EH (cell line): Measurements from ENCODE around the gene NPAS3.
A peak's percentile ranks its signal among the peaks of the same experiment; 100 is the strongest.

Source experiments
- DNase-seq: peaks from one replicate; pipeline ENCODE4 v3.0.0-alpha.2; 2015; ENCODE audit warnings: low read depth

NPAS3 gene

DNA sequence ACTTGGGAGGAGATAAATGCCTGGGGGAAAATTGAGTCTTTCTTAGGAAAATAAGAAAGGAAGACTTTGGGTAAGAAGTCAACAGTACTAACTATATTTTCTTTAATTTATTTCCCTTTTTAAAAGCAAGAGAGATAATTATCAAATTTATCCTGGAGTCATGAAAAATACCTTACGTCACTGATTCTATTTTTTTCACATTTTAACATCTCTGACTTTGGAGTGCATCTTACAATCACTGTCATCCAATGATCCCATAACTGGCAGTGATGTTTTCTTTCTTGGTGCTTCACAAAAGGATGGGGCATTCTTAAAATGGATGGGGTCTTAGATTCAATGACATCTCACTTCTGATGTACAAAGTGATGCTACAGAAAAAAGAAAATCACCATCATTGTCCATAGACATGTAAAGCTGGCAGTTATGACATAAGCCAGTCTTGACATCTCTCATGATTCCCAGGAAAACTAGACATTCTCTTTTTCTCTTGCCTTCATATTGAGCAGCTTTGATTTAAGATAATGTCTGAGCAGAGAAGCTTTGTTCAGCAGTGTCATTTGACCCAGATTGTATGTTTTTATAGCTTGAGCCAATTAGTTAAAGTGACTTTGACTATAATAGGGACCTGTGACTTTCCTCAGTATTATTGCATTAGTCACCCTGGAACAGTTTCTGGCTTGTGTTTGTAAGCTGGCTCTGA is 776.0 kb downstream of the NPAS3 start:
- DNase-seq, result peak; percentile 79

- no peak for DNase-seq
Observed at GRCh38 chr14:33715227-33715528, 776.5 kb downstream of the NPAS3 start.

DNA sequence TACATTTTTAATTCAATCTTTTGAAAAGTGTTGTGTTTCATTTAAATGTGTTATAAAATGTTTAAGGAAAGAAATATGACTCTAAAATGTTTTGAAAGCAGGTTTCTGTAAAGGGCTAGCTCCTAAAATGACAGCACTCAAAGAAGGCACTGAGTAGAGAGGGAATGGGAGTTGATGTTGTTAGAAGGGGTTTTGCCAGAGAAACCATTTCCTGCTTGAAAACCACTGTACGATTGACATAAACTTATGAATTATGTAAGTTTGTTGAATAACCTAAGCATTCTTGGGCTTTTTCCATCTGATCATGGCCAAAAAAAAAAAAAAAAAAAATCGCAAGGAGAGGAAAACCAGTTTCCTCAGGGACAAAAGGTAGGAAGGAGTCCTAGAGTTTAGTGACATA is 778.2 kb downstream of the NPAS3 start:
- peak; percentile 26 for DNase-seq

DNA sequence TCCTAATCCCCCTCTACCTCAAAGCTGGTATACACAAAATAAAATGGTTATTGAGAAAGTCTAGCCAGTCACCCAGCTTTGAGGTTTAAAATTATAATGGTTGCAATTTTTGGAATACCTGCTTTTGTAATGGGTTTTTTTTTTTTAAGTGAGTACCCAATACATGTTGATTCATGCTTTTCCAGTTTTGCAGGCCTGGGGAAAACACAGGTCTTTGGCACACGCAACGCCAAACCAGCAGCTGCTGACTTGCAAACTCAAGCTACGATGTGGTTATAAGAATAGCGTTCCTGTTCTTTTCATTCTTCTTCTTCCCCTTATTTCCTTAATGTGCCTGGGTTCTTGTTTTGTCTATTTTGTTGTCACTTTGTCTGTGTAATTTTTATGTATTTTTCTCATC is 779.2 kb downstream of the NPAS3 start:
- no peak for DNase-seq

DNA sequence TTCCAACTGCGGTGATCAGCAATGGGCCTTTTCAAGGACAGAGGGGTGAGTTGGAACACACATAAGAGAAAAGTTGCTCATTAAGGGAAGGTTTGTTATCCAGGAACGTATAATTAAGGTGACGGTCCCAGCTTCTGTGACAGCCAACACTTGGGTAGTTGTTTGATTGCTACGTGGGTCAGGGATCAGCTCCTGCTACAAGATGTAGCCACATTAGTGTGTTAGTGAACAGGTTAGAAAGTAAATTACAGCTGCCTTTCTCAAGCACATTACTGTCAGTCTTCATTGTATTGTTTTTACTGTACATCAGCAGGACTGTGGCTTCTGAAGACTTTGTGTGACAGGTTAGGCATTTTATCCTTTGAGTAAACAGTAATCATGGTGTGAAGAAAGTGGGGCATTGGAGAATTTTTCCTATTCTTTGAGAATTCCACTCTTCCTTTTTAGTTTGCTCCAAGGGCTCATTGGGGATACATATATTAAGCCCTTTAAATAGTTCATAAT is 781.7 kb downstream of the NPAS3 start:
- DNase-seq, result no peak

GRCh38 chr14:33726685-33727084 is 788.0 kb downstream of the NPAS3 start:
- peak; percentile 22 for DNase-seq

- DNase-seq, result no peak
Observed at GRCh38 chr14:33727606-33728005, 788.9 kb downstream of the NPAS3 start.

- no peak for DNase-seq
Observed at GRCh38 chr14:33728010-33728498, 789.4 kb downstream of the NPAS3 start.

GRCh38 chr14:33730156-33730555 is 791.5 kb downstream of the NPAS3 start:
- no peak for DNase-seq

DNA sequence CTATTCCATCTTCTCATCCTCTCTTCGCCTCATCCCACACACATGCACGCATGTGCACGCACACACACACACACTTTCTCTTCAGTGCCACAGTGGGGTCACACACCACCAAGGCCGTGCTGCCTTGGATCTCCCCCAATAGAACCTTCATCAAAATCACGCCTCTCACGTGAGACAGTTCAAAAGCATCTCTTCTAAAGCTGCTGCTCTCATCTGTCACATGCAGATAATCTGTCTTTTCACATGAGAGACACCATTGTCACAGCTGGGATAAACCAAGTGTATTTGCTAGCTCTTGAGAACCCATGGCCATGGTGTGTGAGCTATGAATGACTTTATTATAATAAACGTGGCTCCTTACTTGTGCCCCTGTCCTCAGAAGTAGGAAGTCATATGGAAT is 793.5 kb downstream of the NPAS3 start:
- no peak for DNase-seq

DNA sequence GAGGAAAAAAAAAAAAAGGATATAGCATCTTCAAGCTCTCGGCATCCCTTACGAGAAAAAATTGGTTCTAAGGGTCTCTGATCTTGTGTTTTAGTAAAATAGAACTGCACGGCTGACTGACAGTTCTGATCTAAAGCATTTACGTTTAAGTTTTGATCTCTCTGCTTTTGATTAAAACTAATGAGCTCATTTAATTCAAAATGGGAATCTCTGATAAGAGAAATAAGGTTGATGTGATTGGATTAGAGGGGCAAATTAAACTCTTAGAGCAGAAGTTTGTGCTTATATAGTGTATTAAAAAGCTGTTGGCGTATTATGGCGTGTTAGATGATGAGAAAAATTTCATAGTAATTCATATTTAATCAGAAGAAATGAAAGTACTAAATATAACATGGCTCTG is 794.6 kb downstream of the NPAS3 start:
- no peak for DNase-seq

DNA sequence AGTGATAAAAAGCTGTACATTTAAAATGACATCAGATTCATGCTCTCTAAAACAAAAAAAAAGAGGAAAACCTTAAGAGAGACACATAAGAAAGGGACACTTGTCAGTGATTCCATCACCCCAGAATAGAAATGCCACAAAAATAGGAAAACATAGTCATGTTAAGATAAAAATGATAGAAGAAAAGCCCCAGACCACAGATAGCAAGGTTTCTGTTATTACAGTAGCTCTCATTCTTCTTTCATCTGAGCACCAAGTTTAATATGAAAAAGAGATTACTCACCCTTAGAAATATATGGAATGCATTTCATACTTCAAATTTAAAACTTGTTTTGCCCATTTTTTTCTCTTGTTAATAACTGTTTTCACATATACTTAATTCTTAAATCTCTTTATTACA is 795.0 kb downstream of the NPAS3 start:
- no peak for DNase-seq

GRCh38 chr14:33734387-33734786 is 795.7 kb downstream of the NPAS3 start:
- no peak for DNase-seq

DNA sequence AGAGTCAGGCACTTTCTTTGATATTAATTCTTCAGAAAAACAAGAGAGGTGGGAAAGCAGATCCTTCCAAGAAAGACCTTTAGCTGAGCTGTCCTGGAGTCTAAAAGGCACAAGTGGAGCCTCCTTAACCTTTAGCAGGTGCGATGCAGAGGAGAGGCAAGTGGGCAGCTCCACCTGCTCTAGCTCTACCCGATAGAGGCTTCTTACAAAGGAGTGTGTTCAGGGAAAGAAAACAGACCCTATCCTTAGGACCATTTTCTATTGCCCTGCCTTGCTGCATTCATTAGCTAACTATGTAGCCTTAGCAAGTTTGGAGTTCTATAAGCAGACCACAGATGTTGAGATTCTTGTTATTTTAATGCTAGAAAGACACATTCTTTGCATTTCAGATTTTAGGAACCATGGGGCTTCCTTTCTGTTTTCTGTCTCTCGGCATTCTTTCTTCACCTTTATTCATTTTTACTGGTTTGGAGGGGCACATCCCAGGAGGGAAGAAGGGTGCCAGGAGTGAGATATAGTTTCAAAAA is 797.7 kb downstream of the NPAS3 start:
- DNase-seq, result no peak

- DNase-seq, result no peak
Observed at GRCh38 chr14:33736979-33737378, 798.3 kb downstream of the NPAS3 start.

GRCh38 chr14:33737446-33737845 is 798.8 kb downstream of the NPAS3 start:
- DNase-seq, result peak; percentile 94

GRCh38 chr14:33738029-33738428 is 799.4 kb downstream of the NPAS3 start:
- no peak for DNase-seq

DNA sequence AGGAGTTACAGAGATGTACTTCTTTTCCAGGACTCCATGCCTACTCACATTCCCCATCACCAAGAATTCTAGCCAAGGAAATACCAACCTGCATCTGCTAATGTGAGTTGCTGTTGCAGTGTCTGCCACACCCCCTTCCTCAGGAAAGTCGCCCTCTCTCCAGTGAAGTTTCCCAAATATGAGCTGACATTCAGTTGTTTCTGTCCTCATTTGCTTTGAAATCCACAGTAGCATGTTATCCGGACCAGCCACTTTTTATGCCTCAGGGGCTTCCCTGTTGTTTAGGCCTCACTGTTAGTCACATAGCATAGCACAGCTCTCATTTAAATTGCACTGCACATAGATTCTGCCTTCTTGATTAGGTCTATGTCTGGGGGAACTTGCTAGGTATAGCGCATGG is 799.8 kb downstream of the NPAS3 start:
- peak; percentile 32 for DNase-seq

DNA sequence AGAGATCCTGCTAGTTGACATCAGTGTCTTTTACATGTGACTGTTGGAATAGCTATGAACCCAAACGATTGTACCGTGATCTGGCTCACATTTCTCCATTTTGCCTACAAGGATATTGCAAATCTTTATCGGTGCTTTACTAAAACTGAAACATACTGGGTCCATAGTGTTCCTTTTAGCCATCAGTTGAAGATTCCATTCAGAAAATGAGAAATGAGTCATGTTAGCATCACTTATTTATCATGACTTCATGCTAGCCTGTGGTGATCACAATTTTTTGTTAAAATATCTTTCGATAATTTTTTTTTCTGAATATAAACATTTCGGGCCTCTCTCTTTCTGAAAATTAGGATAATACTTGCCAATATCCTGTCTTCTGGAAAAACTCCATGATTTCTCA is 801.9 kb downstream of the NPAS3 start:
- no peak for DNase-seq

DNA sequence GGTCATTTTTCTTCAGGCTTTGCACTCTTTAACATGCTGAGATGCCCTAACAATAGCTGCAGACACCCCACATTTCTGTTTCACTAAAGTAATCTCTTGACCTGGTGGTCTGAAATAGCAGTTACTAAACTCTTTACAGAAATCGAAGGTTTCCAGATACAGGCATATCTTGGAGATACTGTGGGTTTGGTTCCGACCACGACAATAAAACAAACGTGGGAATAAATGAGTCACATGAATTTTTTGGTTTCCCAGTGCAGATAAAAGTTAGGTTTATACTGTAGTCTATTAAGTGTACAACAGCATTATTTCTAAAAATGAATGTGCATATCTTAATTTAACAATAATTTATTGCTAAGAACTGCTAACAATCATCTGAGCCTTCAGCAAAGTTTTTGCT is 803.5 kb downstream of the NPAS3 start:
- no peak for DNase-seq

- no peak for DNase-seq
Observed at GRCh38 chr14:33745163-33745562, 806.5 kb downstream of the NPAS3 start.

GRCh38 chr14:33747749-33748148 is 809.1 kb downstream of the NPAS3 start:
- no peak for DNase-seq

DNA sequence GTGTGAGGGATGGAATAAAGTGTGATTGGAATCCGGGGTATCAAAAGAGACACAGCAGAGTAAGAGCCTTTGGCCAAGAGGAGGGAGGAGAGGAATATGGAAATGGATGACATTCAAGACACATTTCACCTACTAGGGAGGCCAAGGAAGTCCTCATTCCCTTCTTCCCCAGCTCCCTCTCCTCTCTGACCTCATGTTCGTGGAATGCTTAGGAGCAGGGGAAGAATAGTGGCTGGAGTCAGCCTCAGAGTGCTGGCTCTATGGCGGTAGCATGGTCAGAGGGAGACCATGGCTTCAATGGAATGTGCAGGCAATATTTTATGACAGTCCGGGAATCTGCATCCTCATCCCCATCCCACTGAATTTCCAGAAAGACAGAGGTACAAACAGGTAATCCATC is 815.6 kb downstream of the NPAS3 start:
- peak; percentile 83 for DNase-seq

- peak; percentile 31 for DNase-seq
Observed at GRCh38 chr14:33755358-33755757, 816.7 kb downstream of the NPAS3 start.
